ENCODE data around the gene C19orf44. TPM values are rescaled to one million over a fixed set of nuclear protein-coding genes. Genes with fewer than 3 reads are reported as not detected.

C19orf44 gene
- total RNA-seq, 1 experiment from 2014 or later, result 5.3 TPM

- Histone ChIP-seq H3K4me3 (no peak overlapping the region), H3K9me3 (replicated peaks) (no peaks in the 10 kb centered on the region), H3K27ac (no peak overlapping the region), H3K27me3 (no peaks in the 10 kb centered on the region), H3K36me3 (peaks cover 70% of the 10 kb centered on the region), H3K4me1 (no peaks in the 10 kb centered on the region)
- DNase-seq, result no peak
These were observed 22.5 kb downstream of the C19orf44 start for GRCh38 chr19:16518483-16519229.

- Histone ChIP-seq H3K9me3 (replicated peaks) (no peaks in the 10 kb centered on the region), H3K4me1 (no peaks in the 10 kb centered on the region), H3K36me3 (peaks cover 76% of the 10 kb centered on the region), H3K27ac (no peak overlapping the region), H3K27me3 (no peaks in the 10 kb centered on the region), H3K4me3 (no peak overlapping the region)
- DNase-seq, result no peak
These were observed 23.1 kb downstream of the C19orf44 start for GRCh38 chr19:16519230-16519687.

- Histone ChIP-seq H3K27me3 (no peaks in the 10 kb centered on the region), H3K4me1 (no peaks in the 10 kb centered on the region), H3K27ac (no peak overlapping the region), H3K4me3 (no peak overlapping the region), H3K36me3 (peaks cover 86% of the 10 kb centered on the region), H3K9me3 (replicated peaks) (no peaks in the 10 kb centered on the region)
- DNase-seq, result no peak
These were observed 24.1 kb downstream of the C19orf44 start for GRCh38 chr19:16520074-16520973.

- Histone ChIP-seq H3K4me3 (no peak overlapping the region), H3K36me3 (peaks cover 94% of the 10 kb centered on the region), H3K27me3 (no peaks in the 10 kb centered on the region), H3K27ac (no peak overlapping the region), H3K4me1 (no peaks in the 10 kb centered on the region), H3K9me3 (replicated peaks) (no peaks in the 10 kb centered on the region)
- DNase-seq, result no peak
These were observed 24.9 kb downstream of the C19orf44 start for GRCh38 chr19:16520986-16521624.

- no peaks in the 10 kb centered on the region for H3K9me3 ChIP-seq (replicated peaks)
- H3K36me3 ChIP-seq, result peaks cover 97% of the 10 kb centered on the region
- no peaks in the 10 kb centered on the region for H3K4me1 ChIP-seq
- H3K27ac ChIP-seq, result no peak overlapping the region
- no peak for DNase-seq
- H3K27me3 ChIP-seq, result no peaks in the 10 kb centered on the region
- no peak overlapping the region for H3K4me3 ChIP-seq
These were observed 25.6 kb downstream of the C19orf44 start for GRCh38 chr19:16521715-16522289.

GRCh38 chr19:16522559-16523377 is 26.6 kb downstream of the C19orf44 start:
- Histone ChIP-seq H3K36me3 (peaks cover 97% of the 10 kb centered on the region), H3K27me3 (no peaks in the 10 kb centered on the region), H3K27ac (no peak overlapping the region), H3K4me1 (no peaks in the 10 kb centered on the region), H3K9me3 (replicated peaks) (no peaks in the 10 kb centered on the region), H3K4me3 (no peak overlapping the region)
- DNase-seq, result no peak

- no peak for DNase-seq
- H3K27me3 ChIP-seq, result no peaks in the 10 kb centered on the region
- peaks cover 97% of the 10 kb centered on the region for H3K36me3 ChIP-seq
- H3K9me3 ChIP-seq (replicated peaks), result no peaks in the 10 kb centered on the region
- no peak overlapping the region for H3K4me3 ChIP-seq
- no peaks in the 10 kb centered on the region for H3K4me1 ChIP-seq
- H3K27ac ChIP-seq, result no peak overlapping the region
These were observed 29.0 kb downstream of the C19orf44 start for GRCh38 chr19:16524991-16525734.

- Histone ChIP-seq H3K27ac (no peak overlapping the region), H3K9me3 (replicated peaks) (no peaks in the 10 kb centered on the region), H3K36me3 (peaks cover 97% of the 10 kb centered on the region), H3K27me3 (no peaks in the 10 kb centered on the region), H3K4me1 (no peaks in the 10 kb centered on the region), H3K4me3 (no peak overlapping the region)
- DNase-seq, result no peak
These were observed 29.7 kb downstream of the C19orf44 start for GRCh38 chr19:16525751-16526481.

- DNase-seq, result no peak
- no peaks in the 10 kb centered on the region for H3K4me1 ChIP-seq
- peaks cover 100% of the 10 kb centered on the region for H3K36me3 ChIP-seq
- H3K9me3 ChIP-seq (replicated peaks), result no peaks in the 10 kb centered on the region
- no peaks in the 10 kb centered on the region for H3K27me3 ChIP-seq
- H3K27ac ChIP-seq, result no peak overlapping the region
- no peak overlapping the region for H3K4me3 ChIP-seq
These were observed 31.2 kb downstream of the C19orf44 start for GRCh38 chr19:16527334-16527935.

- Histone ChIP-seq H3K4me3 (no peak overlapping the region), H3K4me1 (no peaks in the 10 kb centered on the region), H3K9me3 (replicated peaks) (no peaks in the 10 kb centered on the region), H3K27me3 (no peaks in the 10 kb centered on the region), H3K27ac (no peak overlapping the region), H3K36me3 (peaks cover 98% of the 10 kb centered on the region)
- DNase-seq, result peak in 1 of 2 experiments; percentile 46
These were observed 31.9 kb downstream of the C19orf44 start for GRCh38 chr19:16527971-16528521.

- H3K9me3 ChIP-seq (replicated peaks), result no peaks in the 10 kb centered on the region
- no peak overlapping the region for H3K27ac ChIP-seq
- peaks cover 96% of the 10 kb centered on the region for H3K36me3 ChIP-seq
- no peaks in the 10 kb centered on the region for H3K4me1 ChIP-seq
- no peaks in the 10 kb centered on the region for H3K27me3 ChIP-seq
- no peak for DNase-seq
- H3K4me3 ChIP-seq, result no peak overlapping the region
These were observed 33.4 kb downstream of the C19orf44 start for GRCh38 chr19:16529466-16530144.

All from SJCRH30 (cell line).